ENCODE results near the gene SLC25A39. TPM values are rescaled to one million over a fixed set of nuclear protein-coding genes. Genes with fewer than 3 reads are reported as not detected.
A peak's percentile ranks its signal among the peaks of the same experiment; 100 is the strongest.

The SLC25A39 gene
- total and polyA plus RNA-seq, 9 of the 15 experiments (the other 6 are each of a cell fraction or from before 2014, with no cell fraction given), result 4.8 to 267 (median 140) TPM

DNA sequence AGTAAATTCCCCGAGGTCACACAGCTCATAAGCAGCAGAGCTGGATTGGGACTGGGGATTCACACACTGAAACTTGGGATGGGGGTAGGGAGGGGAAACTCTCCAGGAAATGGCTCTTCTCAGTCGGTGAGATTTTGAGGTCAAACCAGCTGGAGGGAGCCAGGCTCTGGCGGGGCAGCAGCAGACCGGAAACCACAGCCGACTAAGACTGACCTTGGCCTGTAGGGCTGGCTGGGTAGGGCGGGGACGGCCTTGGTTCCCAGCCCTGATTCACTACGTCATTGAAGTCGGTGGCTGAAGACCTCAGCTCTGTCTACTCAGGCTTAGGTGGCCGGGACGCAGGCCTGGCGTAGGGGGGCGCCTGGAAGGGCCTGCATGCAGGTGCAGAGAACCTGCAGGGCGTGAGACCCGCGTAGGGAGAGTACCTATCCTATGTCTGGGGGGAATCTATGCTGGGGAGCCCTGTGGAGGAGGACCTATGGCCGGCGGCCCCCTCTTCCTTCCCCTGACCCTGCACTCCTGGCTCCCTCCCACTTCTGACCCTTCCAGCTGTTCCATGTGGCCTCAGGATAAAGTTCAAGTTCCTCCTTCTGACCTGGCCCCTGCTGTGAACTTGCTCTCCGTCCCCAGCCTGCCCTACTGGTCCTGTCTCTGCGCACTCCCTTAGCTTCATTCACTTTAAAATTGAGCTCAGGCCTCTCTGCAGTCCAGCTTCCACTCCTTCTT, 44.8 kb downstream of the SLC25A39 start:
- Histone ChIP-seq H3K79me2 (ENCODE audit: control insufficient read depth, insufficient read depth, low read length) (no peaks in the 10 kb centered on the region), H3K36me3 (ENCODE audit: control insufficient read depth, insufficient read depth, low read length) (no peaks in the 10 kb centered on the region), H3K27ac (ENCODE audit: extremely low read depth, low read depth, low read length) (peak overlapping the region; percentile 54; the same call in 2 of the 3 replicates), H3K4me3 (no peak overlapping the region), H3K9ac (ENCODE audit: insufficient read depth in 1 of 2, low read depth in 2 of 2, low read length in 2 of 2) (peak overlapping the region; percentile 28 to 80; a peak in 3 of 4 replicates), H3K4me1 (replicated peaks in 1 of 2; ENCODE audit: control insufficient read depth in 2 of 2, insufficient read depth in 2 of 2, low read length in 2 of 2) (peaks cover 43 to 49% of the 10 kb centered on the region in 2 experiments), H3K9me3 (replicated peaks; ENCODE audit: control insufficient read depth, insufficient read depth, low read depth, low read length) (no peaks in the 10 kb centered on the region), H4K20me1 (replicated peaks; ENCODE audit: control insufficient read depth, insufficient read depth, low read length) (no peaks in the 10 kb centered on the region), H3K9me1 (ENCODE audit: control insufficient read depth, insufficient read depth, low read length) (no peaks in the 10 kb centered on the region), H3K4me2 (ENCODE audit: insufficient read depth, low read length) (peak overlapping the region; percentile 57), H2AFZ (ENCODE audit: low read depth, low read length) (peak overlapping the region; percentile 43), H3K27me3 (ENCODE audit: control insufficient read depth in 2 of 2, insufficient read depth in 2 of 2, low read length in 2 of 2) (no peaks in the 10 kb centered on the region)
- DNase-seq (ENCODE audit: extremely low read depth in 1 of 4, low spot score in 3 of 4), result peak; percentile 80 to 92 (median 82)
- ChIA-PET CTCF (ENCODE audit: low intra/inter-chr PET ratio) (no interaction called here), POLR2A (interaction anchor here (0.5 to 1.0 kb wide), 6 partner anchors 8 to 1894 kb away, joined by 3 to 6 read pairs (median 3); partner anchors contain the start of gene SLC4A1)
- intact Hi-C loops (cut with micrococcal nuclease) (no loop called here), in situ Hi-C loops (cut with MboI) (no loop called here)
- ATAC-seq, result peak; percentile 96
- FAIRE-seq, result peak; percentile 96
- 15% methylated on average over 17 of the region's 20 CpGs for WGBS (ENCODE audit: insufficient coverage, low coverage, missing lambda C conversion rate)
- BruUV-seq (replicated peaks), result no TSS peak
- peak; percentile 92 for TF ChIP-seq BCOR (IDR thresholded peaks at IDR 0.05)
- no peak for TF ChIP-seq PHF20 (IDR thresholded peaks at IDR 0.05; ENCODE audit: partially characterized antibody)
- TF ChIP-seq FOXP1 (CRISPR knock-in tag; IDR thresholded peaks at IDR 0.05), result 0 out of 2 replicates have a peak, but pooled peaks have one; percentile 25
- TF ChIP-seq JUND (IDR thresholded peaks at IDR 0.05; ENCODE audit: borderline replicate concordance, low read depth, low read length), result peak; percentile 43; the same call in 1 of the 2 replicates
- peak; percentile 42; the same call in 1 of the 3 replicates for TF ChIP-seq JUND (tag; IDR thresholded peaks at IDR 0.05; ENCODE audit: borderline replicate concordance, low read depth, low read length)
- peak; percentile 75 for TF ChIP-seq PRDM10 (IDR thresholded peaks at IDR 0.05; ENCODE audit: partially characterized antibody)
- no peak for TF ChIP-seq MCM5 (IDR thresholded peaks at IDR 0.05; ENCODE audit: low read depth)
- TF ChIP-seq NELFE (IDR thresholded peaks at IDR 0.05; ENCODE audit: insufficient read depth, insufficient read length), result no peak
- TF ChIP-seq ZNF584 (CRISPR knock-in tag; IDR thresholded peaks at IDR 0.05; ENCODE audit: low read depth), result no peak
- TF ChIP-seq BRD9 (IDR thresholded peaks at IDR 0.05; ENCODE audit: low read depth, partially characterized antibody), result peak; percentile 53
- peak; percentile 66; the same call in 1 of the 2 replicates for TF ChIP-seq POLR2G (IDR thresholded peaks at IDR 0.05; ENCODE audit: low read depth, low read length)
- peak; percentile 61; the same call in 1 of the 2 replicates for TF ChIP-seq MTA3 (IDR thresholded peaks at IDR 0.05; ENCODE audit: borderline replicate concordance)
- peak; percentile 54; the same call in 1 of the 2 replicates for TF ChIP-seq LEF1 (IDR thresholded peaks at IDR 0.05)
- TF ChIP-seq NR2C1 (IDR thresholded peaks at IDR 0.05), result peak; percentile 87
- peak; percentile 86 for TF ChIP-seq NR2C1 (tag; IDR thresholded peaks at IDR 0.05)
- peak; percentile 70; the same call in 1 of the 2 replicates for TF ChIP-seq ETS1 (conservative IDR thresholded peaks at IDR 0.05; ENCODE audit: control insufficient read depth, low read depth, low read length)
- 0 out of 2 replicates have a peak, but pooled peaks have one; percentile 16 for TF ChIP-seq MTA1 (IDR thresholded peaks at IDR 0.05; ENCODE audit: borderline replicate concordance)
